NB4 (cell line): ENCODE results near the gene MTMR11.

Experiments
- CTCF ChIP-seq: IDR thresholded peaks from one replicate; pipeline ENCODE4 v1.5.1; 2012; ENCODE audit warnings: low read depth, low read length
- MYC ChIP-seq: IDR thresholded peaks from 2 replicates; pipeline ENCODE4 v1.6.1; 2011; ENCODE audit warnings: low read depth, low read length
- POLR2A ChIP-seq: IDR thresholded peaks from 2 replicates; pipeline ENCODE4 v1.6.1; 2011; ENCODE audit warnings: mild to moderate bottlenecking; ENCODE audit not compliant: insufficient read length; ENCODE audit errors: extremely low read depth

GRCh38 chr1:149903836-149904491, 32.7 kb downstream of the MTMR11 start:
- TF ChIP-seq CTCF (no peak), POLR2A (no peak), MYC (no peak)
